Transverse colon (tissue), 4 donors: Measurements from ENCODE around the gene KRTAP6-3.

ENCODE experiments used
- EP300 ChIP-seq: sonication (generic); formaldehyde crosslinking; IDR thresholded peaks from one replicate; pipeline ENCODE4 v1.6.1; 2017; ENCODE audit warnings: antibody characterized with exemption, low read depth
- POLR2A ChIP-seq: fragments of 450-650 bp; IDR thresholded peaks from one replicate; pipeline ENCODE4 v1.6.1; 2016; ENCODE audit warnings: antibody characterized with exemption, mild to moderate bottlenecking, moderate library complexity
- POLR2AphosphoS5 ChIP-seq, 3 donors: sonication (generic); formaldehyde crosslinking; IDR thresholded peaks; one replicate each; pipeline ENCODE4 v1.6.1; 2016; ENCODE audit warnings: antibody characterized with exemption in 3 of 3
- TF ChIP-seq, protein P1 (sequence below), 5 experiments: fragments of 200-600 bp in 3 of 5; fragments of 450-650 bp in 2 of 5; sonication (generic) in 3 of 5; IDR thresholded peaks; 1 replicate in 2 of 5; 2 replicates in 3 of 5; pipeline ENCODE4 v1.5.1; 2016 to 2017; ENCODE audit warnings: antibody characterized with exemption in 5 of 5, inconsistent platforms in 3 of 5, mild to moderate bottlenecking in 2 of 5, moderate library complexity in 1 of 5

DNA sequence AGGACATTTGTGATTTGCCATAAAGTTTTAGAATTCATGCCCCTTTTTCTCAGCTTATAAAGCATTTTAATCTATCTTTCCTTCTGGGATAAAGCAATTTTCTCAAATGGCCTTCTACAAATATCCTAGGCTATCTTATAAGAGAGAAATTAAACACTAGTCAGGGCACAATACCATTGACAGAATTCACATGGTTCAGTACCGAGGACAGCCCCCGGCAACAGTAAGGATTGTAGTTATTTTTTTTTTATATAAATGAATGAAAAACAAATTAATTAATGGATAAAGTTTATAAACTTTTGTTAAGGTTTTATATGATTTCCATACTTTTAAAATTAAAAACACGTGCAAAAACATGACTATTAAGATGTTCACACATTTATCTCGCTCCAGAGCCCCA lies 35.9 kb downstream of the KRTAP6-3 start:
- TF ChIP-seq, protein P1, sequence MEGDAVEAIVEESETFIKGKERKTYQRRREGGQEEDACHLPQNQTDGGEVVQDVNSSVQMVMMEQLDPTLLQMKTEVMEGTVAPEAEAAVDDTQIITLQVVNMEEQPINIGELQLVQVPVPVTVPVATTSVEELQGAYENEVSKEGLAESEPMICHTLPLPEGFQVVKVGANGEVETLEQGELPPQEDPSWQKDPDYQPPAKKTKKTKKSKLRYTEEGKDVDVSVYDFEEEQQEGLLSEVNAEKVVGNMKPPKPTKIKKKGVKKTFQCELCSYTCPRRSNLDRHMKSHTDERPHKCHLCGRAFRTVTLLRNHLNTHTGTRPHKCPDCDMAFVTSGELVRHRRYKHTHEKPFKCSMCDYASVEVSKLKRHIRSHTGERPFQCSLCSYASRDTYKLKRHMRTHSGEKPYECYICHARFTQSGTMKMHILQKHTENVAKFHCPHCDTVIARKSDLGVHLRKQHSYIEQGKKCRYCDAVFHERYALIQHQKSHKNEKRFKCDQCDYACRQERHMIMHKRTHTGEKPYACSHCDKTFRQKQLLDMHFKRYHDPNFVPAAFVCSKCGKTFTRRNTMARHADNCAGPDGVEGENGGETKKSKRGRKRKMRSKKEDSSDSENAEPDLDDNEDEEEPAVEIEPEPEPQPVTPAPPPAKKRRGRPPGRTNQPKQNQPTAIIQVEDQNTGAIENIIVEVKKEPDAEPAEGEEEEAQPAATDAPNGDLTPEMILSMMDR (IDR thresholded peaks at IDR 0.05), result no peak
- TF ChIP-seq POLR2A, result no peak
- TF ChIP-seq EP300, result no peak
- TF ChIP-seq POLR2AphosphoS5 (IDR thresholded peaks at IDR 0.05), result no peak
